ENCODE measurements around the gene AGAP1.

Gene AGAP1

DNA sequence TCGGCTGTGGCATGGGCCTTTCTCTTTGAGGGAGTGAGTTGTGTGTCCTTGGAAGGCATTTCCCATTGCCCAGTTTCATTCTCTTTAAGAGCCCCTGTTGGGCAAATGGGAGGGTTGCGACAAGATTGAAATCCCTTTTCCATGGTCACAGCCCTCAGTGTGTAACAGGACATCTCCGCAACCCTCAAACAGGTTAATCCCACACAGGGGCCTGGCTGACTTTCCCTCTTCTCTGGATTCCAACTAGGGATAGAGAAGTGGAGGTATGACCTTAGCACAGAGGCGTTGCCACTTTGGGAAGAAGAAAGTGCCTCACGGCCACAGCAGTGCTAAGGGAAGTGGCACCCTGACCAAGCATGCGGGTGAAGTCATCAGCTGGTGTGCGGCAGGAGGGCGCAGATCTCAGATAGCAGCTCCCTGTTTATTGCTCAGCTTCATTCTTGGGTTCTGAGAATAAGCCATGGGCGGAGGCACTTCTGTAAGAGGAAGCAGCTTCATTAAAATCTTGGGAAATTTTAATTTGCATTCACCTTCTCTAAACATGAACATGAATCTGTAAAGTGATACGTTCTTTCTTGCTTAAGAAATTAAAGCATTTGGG lies 417.9 kb downstream of the AGAP1 start:
- no peak for DNase-seq (ENCODE audit: low read depth)
- H3K4me3 ChIP-seq (ENCODE audit: low read depth, low read length): no peak overlapping the region
- TF ChIP-seq, protein P1, sequence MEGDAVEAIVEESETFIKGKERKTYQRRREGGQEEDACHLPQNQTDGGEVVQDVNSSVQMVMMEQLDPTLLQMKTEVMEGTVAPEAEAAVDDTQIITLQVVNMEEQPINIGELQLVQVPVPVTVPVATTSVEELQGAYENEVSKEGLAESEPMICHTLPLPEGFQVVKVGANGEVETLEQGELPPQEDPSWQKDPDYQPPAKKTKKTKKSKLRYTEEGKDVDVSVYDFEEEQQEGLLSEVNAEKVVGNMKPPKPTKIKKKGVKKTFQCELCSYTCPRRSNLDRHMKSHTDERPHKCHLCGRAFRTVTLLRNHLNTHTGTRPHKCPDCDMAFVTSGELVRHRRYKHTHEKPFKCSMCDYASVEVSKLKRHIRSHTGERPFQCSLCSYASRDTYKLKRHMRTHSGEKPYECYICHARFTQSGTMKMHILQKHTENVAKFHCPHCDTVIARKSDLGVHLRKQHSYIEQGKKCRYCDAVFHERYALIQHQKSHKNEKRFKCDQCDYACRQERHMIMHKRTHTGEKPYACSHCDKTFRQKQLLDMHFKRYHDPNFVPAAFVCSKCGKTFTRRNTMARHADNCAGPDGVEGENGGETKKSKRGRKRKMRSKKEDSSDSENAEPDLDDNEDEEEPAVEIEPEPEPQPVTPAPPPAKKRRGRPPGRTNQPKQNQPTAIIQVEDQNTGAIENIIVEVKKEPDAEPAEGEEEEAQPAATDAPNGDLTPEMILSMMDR (conservative IDR thresholded peaks at IDR 0.05; ENCODE audit: low read depth, low read length): no peak

DNA sequence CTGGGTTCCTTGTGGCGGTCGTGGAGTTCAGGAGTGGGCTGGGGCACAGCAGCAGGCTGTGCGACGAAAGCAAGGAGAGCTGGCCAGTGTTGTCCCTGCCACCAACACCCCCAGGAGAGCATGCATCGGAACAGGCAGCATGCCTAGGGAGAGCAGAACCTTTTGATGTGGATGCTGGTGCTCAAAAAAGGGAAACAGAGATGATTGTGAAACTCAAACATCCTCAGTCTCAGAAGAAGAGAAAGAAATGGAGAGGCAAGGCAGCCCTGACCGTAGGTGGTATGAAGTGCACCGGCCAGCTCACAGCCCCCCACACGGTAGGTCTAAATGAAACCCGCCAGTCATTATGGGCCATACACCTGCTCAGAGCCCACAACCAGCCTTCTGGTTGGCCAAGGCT lies 420.9 kb downstream of the AGAP1 start:
- TF ChIP-seq, protein P1 (conservative IDR thresholded peaks at IDR 0.05; ENCODE audit: low read depth, low read length): no peak
- no peak for DNase-seq (ENCODE audit: low read depth)
- no peak overlapping the region for H3K4me3 ChIP-seq (ENCODE audit: low read depth, low read length)

DNA sequence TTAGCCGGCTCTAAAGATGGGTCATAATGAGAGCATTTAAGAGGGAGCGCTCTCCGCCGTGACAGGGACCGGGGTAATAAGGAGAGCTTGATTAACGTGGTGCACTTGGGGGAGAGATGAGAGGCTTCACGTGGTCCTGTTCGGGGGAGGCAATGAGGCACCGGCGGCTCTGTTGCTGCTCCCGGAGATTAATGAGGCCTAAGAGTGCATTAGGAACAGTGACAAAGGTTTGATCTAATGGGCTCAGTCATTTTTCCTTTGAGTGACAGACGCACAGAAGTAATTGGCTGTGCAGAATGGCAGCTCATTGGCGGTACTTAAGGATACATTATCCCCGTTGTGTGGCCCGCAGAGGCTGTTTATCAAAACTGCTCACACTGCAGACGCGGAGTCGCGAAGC lies 423.7 kb downstream of the AGAP1 start:
- no peak for DNase-seq (ENCODE audit: low read depth)
- TF ChIP-seq, protein P1 (conservative IDR thresholded peaks at IDR 0.05; ENCODE audit: low read depth, low read length): no peak
- H3K4me3 ChIP-seq (ENCODE audit: low read depth, low read length): no peak overlapping the region

DNA sequence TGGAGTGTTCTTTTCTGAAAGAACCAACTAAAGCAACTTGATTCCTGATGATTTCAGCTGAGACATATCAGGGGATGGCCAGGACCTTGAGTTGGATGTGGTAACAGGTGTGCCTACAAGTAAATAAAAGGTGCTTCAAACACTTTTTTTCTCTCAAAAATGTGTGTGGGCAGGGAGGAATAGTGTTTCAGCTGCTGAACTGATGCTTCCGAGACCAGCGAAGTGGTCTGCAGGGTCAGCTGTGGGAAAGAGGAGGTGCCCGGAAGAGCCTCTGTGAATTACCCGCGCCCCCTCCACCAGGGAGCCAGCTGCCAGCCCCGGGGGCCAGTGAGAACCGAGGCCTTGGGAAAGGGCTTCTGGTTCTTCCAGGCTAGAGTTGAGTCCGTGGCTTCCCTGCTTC lies 425.0 kb downstream of the AGAP1 start:
- TF ChIP-seq, protein P1 (conservative IDR thresholded peaks at IDR 0.05; ENCODE audit: low read depth, low read length): no peak

DNA sequence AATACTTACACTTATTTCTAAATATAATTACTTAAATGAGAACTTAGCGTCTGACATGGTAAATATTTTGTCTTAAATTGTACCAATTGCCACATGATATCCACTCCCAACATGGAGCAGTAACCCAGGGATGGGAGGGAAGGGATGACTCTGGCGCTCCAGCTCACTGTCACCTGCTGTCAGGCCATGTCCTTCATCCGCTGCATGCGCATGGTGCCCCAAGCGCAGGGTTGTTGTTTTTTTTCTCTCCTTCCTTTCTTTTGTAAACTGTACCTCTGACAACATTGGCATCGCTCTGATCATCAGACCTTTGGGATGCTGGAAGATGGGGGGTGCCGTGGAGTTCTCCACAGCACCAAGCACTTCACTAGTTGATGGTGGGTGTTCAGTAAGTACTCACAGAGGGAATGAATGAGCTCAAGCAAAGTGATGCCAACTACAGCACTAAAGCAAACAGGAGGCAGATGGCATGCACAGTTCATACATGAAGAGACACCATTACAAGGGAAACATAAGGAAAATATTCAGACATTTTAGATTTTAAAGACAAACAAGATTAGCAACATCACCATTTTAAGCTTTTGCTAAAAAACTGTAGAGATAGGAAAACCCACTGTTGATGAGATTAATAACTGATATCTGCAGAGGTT lies 426.5 kb downstream of the AGAP1 start:
- TF ChIP-seq, protein P1 (conservative IDR thresholded peaks at IDR 0.05; ENCODE audit: low read depth, low read length): no peak
- DNase-seq (ENCODE audit: low read depth): no peak
- H3K4me3 ChIP-seq (ENCODE audit: low read depth, low read length): no peak overlapping the region

More for the DNA sequence above, 425.0 kb downstream of the AGAP1 start:
- no peak overlapping the region for H3K4me3 ChIP-seq (ENCODE audit: low read depth, low read length)
- no peak for DNase-seq (ENCODE audit: low read depth)

DNA sequence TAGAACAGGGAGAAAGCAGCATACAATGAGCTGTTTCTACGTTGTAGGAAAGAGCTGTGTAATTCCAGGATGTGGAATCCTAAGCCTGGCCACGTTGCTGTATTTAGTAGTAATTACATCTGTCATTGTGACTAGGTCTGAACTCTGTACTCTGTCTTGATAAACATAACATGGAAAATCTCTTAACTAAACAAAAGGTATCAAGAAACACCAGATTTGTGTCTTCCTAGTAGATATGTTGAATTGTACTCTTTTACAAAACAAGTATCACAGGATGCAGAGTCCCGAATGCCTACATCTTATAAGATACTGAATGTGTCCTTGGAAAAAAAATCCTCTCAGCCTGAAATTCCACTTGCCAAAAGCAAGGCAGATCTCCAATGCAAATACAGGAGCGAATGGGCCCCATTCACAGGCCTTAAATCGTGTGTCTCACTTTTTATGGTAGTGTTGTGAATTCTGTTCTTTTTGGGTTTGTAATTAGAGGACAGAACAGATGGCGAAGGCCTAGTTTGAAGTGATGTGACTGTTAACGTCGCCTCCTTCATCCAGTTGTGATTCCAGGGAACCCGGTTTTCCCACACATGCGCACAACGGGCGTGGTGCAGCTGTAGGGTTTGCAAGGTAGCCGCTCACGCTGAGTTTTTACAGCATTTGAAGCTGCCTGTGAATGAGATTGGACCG lies 427.8 kb downstream of the AGAP1 start:
- TF ChIP-seq, protein P1 (conservative IDR thresholded peaks at IDR 0.05; ENCODE audit: low read depth, low read length): no peak
- DNase-seq (ENCODE audit: low read depth): no peak
- H3K4me3 ChIP-seq (ENCODE audit: low read depth, low read length): no peak overlapping the region
